NCI-H1694 (cell line): ENCODE results near the gene FBLN2.
"Not testable (repeated sequence)": the region's sequence is repeated elsewhere in the genome, so short reads cannot be mapped to it uniquely, and the experiment has no call there.

ENCODE experiments used
- DNase-seq: peaks from one replicate; lab custom pipeline; 2025; lab: John Stamatoyannopoulos, UW

The FBLN2 gene

DNA sequence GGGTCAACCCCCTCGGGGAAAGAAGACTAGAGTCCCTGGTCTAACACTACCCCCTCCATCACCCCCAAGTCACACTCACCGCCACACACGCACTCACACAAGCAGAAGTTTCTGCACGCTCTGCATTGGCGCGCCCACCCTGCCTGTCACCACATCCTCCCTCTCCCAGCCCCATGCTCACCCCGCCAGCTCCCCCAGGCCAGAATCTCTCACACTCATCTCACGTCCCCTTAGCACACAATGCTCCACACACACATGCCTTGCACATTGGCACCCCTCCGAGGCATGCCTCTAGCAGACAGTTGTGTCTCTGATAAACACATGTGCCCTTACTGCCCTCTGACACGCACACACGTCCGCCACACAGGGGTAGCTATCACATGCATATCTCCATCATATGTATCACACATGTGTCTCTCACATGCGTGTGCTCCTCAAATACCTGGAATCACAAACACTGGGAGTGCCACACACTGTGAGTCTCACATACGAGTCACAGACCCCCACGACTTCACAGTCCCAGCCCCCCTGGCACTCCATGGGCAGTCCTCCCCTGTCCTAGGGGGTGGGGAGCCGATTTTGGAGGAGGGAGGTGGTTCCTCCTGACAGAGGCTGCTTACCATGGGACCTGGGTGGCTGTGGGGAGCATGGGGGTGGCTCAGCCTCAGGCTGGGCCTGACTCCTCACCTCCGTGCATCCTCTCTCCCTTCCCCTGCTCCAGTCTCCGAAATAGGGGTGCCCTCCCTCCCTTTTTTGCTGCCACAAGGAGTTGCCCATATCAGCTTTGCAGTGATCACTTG, 898 bp downstream of the FBLN2 start:
- DNase-seq = no peak

DNA sequence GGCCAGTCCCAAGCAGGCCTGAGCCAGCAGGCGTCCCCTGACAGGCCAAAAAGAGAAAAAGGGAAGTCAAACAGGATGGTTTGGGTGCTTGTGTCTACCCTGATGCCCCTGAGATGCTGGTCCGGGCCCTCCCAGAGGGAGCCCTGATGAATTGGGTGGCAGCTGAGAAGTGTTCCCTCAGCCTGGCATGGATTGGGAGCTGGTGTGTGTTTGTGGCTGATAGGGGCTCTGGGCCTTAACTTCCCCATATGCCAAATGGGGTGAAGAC, 1.4 kb downstream of the FBLN2 start:
- DNase-seq = no peak

DNA sequence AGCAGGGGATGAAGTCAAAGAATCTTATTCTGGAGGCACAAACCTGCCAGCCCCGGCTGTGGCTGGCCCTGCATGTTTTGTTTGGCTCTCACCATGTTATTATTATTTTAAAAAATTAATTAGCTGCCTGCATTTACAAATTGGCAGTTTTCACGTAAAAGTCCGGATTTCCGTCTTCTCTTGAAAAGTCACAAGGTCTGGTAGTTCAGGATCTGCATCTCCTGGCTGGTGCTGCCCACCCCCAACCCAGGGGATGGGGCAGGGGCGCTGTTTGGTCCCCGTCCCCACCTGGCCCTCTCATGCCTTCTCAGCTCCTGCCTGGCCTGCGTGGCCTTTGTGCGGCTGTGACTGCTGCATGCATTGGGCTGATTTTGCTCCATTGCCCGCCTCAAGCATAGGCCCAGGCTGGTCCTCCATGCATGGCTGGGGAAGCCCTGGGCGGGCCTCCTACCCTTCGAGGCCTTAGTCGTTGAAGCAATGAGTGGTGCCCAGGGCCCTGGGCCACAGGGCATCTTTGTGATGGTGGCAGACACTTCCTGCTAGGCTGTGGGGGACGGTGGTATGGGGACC, 2.0 kb downstream of the FBLN2 start:
- no peak for DNase-seq

GRCh38 chr3:13552857-13553652, 4.1 kb downstream of the FBLN2 start:
- DNase-seq = no peak

DNA sequence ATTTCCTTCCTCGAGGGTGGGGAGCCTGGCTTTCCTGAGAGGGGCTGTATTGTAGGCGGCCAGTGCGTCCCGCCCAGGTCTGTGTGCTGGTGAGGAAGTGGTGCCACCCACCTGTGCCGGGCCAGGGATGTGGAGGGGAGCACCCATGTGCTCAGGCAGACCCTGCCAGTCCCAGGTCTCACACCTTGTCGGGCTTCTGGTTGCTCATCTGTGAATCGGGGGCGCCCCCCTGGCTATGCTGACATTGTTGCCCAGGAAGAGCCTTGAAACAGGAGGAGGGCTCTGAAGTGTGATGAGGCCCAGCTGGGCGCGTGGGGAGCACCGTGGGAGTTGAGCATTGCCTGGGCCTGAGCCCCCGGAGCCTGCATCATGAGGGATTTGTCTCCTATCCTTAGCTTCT, 4.8 kb downstream of the FBLN2 start:
- no peak for DNase-seq

GRCh38 chr3:13555753-13556152, 6.8 kb downstream of the FBLN2 start:
- no peak for DNase-seq

- DNase-seq = no peak
These were observed 7.3 kb downstream of the FBLN2 start for GRCh38 chr3:13556207-13556606.

GRCh38 chr3:13556917-13557316, 8.0 kb downstream of the FBLN2 start:
- DNase-seq = no peak

DNA sequence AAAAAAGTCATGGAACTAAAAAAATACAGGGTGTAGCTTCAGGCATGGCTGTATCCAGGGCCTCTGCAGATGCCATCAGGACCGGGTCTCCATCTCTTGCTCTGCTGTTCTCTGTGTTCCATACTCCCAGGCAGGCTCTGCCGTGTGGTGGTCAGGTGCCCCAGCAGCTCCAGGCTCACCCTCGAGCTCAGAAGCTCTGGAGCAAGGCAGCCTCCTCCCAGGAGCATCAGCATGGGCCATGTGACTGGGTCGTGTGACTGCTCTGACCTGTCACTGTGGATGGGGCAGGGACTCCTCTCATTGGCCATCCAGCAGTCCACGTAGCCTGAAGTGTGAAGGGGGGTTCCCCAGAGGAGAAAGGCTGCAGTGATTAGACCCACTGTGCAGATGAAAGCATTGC, 8.5 kb downstream of the FBLN2 start:
- DNase-seq = no peak

GRCh38 chr3:13557926-13558325, 9.0 kb downstream of the FBLN2 start:
- no peak for DNase-seq

GRCh38 chr3:13558651-13559050, 9.7 kb downstream of the FBLN2 start:
- no peak for DNase-seq

- no peak for DNase-seq
These were observed 11.0 kb downstream of the FBLN2 start for GRCh38 chr3:13559764-13560525.

DNA sequence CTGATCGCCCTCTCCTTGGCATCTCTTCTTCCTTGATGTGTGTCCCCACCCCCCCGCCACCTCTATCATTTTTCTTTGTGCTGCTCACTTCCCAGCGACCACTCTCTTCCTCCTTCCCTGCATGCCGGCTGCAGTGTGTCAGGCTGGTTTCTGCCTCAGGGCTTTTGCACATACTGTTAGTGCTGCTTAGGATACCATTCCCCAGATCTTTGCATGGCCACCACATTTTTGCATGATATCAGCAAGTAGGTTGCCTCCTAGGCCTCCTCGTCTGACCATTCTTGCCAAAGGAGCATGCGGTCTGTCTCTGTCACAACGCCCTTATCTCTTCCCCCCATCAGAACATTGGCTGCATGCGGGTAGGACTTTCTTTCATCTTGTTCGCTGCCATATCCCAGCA, 12.5 kb downstream of the FBLN2 start:
- no peak for DNase-seq

DNA sequence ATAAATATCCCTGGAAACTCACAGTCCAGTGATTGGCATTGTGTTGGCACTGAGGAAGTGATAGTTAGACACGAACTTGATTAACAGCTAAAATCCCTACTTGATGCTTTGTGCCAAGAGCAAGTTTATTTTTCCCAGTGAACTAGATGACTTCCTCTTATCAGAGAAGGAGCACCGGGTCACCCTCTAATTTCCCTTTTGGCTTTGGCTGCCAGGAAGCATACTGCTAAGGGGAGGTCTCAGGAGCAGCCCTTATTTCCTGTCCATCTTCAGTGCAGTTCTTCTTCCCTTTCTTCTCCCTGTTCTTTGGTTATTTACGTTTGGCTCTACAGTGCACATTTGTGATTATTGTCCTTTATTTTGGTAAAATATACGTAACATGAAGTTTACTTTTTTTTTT, 13.0 kb downstream of the FBLN2 start:
- DNase-seq = no peak

GRCh38 chr3:13562421-13562820, 13.5 kb downstream of the FBLN2 start:
- DNase-seq = not testable (repeated sequence)

GRCh38 chr3:13563321-13563720, 14.4 kb downstream of the FBLN2 start:
- no peak for DNase-seq

DNA sequence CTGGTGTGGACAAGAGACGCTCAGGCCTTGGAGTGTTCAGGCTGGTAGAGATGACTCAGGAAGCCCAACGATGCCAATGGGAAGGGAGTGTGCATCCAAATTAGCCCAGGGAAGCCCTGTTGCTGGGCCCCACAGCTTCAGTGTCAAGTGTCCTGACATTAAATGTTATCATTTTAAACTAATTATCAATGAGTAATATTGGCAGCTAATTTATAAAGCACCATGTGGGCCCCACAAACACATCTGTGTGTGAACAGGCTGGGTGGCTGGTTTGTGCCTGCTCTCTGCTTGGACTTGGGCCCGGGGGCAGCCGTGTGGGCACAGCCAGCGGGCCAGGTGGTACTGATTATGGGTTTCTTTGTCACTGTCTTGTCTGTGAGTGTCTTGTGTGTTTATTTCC, 15.0 kb downstream of the FBLN2 start:
- no peak for DNase-seq

- DNase-seq = no peak
These were observed 16.0 kb downstream of the FBLN2 start for GRCh38 chr3:13564751-13565560.

DNA sequence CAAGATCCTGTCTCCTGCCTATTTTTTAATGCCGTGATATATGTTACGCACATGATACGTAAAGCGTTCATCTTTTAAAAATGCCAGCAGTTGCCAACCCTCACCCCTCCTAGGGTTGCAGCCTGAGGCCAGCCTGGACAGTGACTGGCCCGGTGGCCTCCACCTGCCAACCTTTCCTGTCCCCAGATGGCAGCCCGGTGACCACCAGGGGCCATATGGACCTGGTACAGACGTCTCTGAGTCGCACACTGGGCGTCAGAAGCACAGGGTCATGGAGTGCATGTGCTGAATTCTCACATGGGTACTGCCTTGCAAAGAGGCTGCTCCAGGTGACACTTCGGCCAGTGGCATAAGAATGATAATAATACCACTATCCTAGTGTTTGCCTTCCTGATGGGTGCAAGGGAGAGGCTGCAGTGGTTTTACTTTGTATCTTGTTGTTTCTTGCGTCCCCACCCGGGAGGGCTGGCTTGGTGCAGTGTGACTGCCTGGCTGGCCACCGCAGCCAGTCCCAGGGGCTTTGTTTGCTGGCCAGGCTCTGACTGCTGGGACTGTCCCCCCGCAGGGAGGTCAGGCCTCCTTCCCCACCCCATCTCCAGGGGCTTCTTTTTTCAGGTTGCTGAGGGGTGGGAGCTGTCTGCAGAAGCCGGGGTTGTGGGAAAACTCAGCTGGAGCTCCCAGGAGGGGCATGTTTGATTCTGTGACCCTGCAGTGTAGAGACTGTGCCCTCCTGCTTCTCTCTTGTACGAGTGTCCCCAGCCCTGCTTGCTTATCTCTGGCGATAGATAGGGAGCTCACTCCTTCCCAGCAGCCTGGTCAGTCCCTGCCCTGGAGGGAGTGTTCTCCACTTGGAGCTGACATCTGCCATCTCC, 16.9 kb downstream of the FBLN2 start:
- DNase-seq = no peak

DNA sequence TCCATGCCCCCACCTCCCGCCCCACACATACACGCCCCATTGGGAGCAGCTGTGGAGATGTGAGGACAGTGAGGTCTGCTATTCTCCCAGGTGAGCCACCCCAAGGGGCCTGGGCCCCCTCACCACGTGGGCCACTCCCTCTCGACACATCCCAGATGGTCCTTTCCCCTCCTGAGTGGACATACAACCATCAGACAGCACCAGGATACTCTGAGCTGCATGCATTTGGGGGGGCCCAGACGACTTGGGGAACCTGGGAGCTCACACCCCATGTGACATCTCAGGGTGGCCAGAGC, 17.5 kb downstream of the FBLN2 start:
- no peak for DNase-seq

- no peak for DNase-seq
These were observed 17.9 kb downstream of the FBLN2 start for GRCh38 chr3:13566769-13567310.
